ENCODE measurements around the gene PIM2.

Gene PIM2

DNA sequence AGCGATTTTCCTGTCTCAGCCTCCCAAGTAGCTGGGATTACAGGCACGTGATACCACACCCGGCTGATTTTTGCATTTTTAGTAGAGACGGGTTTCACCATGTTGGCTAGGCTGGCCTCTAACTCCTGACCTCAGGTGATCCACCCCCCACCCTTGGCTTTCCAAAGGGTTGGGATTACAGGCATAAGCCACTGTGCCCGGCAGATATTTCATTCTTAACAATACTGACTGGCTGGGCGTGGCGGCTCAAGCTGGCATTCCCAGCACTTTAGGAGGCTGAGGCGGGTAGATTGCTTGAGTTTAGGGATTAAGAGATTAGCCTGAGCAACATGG is 19.8 kb downstream of the PIM2 start:
- Histone ChIP-seq H4K20me1 (peaks cover 25% of the 10 kb centered on the region), H3K9me3 (peaks cover 11% of the 10 kb centered on the region; the same call in 1 of the 2 replicates), H3K4me3 (peak overlapping the region; percentile 76; the same call in 1 of the 2 replicates), H3K4me1 (peaks cover 22% of the 10 kb centered on the region), H3K27ac (no peak overlapping the region; the same call in 1 of the 2 replicates), H3K9ac (no peak overlapping the region; the same call in 1 of the 2 replicates), H3K36me3 (peaks cover 41% of the 10 kb centered on the region), H3K27me3 (peaks cover 22% of the 10 kb centered on the region), H3K4me2 (peak overlapping the region; percentile 74)
- TF ChIP-seq Cebpa-rat (IDR thresholded peaks at IDR 0.05): no peak

DNA sequence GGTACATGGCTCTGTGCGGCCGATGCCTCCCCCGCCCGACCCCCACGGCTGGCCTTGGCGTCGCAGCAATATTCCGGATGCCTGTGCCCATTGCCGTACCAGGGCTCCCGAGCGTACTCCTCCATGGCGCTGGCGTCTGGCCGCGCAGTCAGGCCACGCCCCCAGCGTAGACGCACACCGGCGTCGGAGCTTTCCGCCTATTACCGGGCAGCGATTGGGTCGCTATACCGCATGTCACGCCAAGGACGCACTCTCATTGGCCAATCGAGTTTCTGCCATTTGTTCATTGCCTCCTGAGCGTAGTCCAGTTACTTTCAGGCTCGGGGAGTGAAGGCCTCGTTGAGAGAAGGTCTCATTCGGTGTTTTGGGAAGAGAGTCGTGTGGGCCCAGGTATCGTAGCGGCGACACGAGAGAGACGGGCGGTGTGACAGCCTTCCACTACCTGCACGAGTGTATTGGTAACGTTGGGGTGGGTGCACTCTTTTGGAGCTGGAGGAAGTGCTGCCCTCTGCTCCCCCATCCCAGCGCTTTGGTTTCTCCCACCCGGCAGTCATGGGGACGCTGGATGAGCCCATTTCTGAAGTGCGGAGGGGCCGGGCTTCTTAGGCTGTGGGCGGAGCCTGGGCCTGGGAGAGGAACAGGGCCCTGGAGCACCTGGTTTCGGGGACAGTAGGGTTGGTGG is 21.1 kb downstream of the PIM2 start, which contains the start of the genes PQBP1 and TIMM17B:
Gene PQBP1, plus strand, starts transcription at position 306 of the 682 bp plus-strand sequence. CDS start 580 bp downstream, outside the sequence.
Gene TIMM17B, minus strand, starts transcription at position 144 of the 682 bp plus-strand sequence. Its CDS starts 19 bp downstream, at position 125.
- no peak for TF ChIP-seq Cebpa-rat (IDR thresholded peaks at IDR 0.05)
- H3K27ac ChIP-seq: peak within 1 kb of the TSS; percentile 89
- H3K4me1 ChIP-seq: peaks cover 22% of the 10 kb centered on the region
- peak within 1 kb of the TSS; percentile 76 for H3K4me3 ChIP-seq
- H3K9ac ChIP-seq: peak within 1 kb of the TSS; percentile 87
- peaks cover 47% of the 10 kb centered on the region for H3K36me3 ChIP-seq
- H3K4me2 ChIP-seq: peak within 1 kb of the TSS; percentile 74
- peaks cover 20% of the 10 kb centered on the region for H3K27me3 ChIP-seq
- peaks cover 33% of the 10 kb centered on the region for H4K20me1 ChIP-seq
- H3K9me3 ChIP-seq: peaks cover 11% of the 10 kb centered on the region; the same call in 1 of the 2 replicates

DNA sequence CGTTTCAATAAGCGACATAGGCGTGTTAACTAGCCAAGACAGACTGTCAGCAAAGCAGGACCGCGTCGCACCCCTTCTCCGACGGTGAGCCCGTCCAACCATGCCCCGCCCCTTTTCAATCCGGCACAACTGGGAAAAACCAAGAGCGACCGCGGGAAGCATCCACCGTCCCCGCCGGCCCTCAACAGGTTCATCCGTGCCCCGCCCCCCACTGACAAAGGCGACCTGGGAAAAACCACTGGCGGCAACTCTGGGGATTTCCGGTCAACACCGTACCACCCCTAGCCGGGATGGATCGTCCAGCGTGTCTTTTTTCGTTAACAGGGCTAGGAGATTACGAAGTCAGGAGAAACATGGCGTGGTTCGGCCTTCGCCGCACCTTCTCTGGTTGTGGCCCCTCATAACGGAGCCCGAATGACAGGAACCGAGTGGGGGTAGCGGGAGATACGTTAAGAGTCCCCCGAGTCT is 21.6 kb downstream of the PIM2 start:
- Histone ChIP-seq H3K9me3 (peaks cover 11% of the 10 kb centered on the region; the same call in 1 of the 2 replicates), H3K4me3 (peak overlapping the region; percentile 76), H3K27ac (peak overlapping the region; percentile 89), H3K27me3 (peaks cover 14% of the 10 kb centered on the region), H4K20me1 (peaks cover 36% of the 10 kb centered on the region), H3K9ac (peak overlapping the region; percentile 87), H3K4me1 (peaks cover 24% of the 10 kb centered on the region), H3K36me3 (peaks cover 41% of the 10 kb centered on the region), H3K4me2 (peak overlapping the region; percentile 64)
- TF ChIP-seq Cebpa-rat (IDR thresholded peaks at IDR 0.05): no peak

DNA sequence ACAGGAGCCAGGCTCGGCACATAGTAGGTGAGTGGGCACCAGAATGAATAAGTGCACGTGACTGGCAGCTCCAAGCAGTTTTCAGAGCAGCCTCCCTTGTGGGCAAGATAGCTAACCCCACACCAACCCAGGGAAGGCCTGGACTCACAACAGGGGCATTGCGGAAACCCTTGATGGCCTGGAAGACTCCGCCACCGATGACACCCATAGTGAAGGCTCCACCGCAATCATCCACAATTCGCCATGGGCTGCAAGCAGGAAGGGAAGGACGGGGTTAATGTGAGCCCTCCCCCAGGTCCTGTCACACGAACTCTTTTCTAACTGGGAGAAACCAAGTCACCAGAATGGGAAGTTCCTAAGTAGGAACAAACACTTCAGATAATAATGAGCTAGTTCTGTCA is 22.2 kb downstream of the PIM2 start:
- H3K4me1 ChIP-seq: peaks cover 27% of the 10 kb centered on the region
- H3K9ac ChIP-seq: peak overlapping the region; percentile 87
- H3K36me3 ChIP-seq: peaks cover 35% of the 10 kb centered on the region
- peak overlapping the region; percentile 76 for H3K4me3 ChIP-seq
- no peak for TF ChIP-seq Cebpa-rat (IDR thresholded peaks at IDR 0.05)
- H4K20me1 ChIP-seq: peaks cover 36% of the 10 kb centered on the region
- peak overlapping the region; percentile 89 for H3K27ac ChIP-seq
- peaks cover 13% of the 10 kb centered on the region; the same call in 1 of the 2 replicates for H3K9me3 ChIP-seq
- H3K27me3 ChIP-seq: peaks cover 9% of the 10 kb centered on the region
- peak overlapping the region; percentile 64 for H3K4me2 ChIP-seq

- no peak for TF ChIP-seq Cebpa-rat (IDR thresholded peaks at IDR 0.05)
These were observed 23.9 kb downstream of the PIM2 start for GRCh38 chrX:48894891-48895290.

DNA sequence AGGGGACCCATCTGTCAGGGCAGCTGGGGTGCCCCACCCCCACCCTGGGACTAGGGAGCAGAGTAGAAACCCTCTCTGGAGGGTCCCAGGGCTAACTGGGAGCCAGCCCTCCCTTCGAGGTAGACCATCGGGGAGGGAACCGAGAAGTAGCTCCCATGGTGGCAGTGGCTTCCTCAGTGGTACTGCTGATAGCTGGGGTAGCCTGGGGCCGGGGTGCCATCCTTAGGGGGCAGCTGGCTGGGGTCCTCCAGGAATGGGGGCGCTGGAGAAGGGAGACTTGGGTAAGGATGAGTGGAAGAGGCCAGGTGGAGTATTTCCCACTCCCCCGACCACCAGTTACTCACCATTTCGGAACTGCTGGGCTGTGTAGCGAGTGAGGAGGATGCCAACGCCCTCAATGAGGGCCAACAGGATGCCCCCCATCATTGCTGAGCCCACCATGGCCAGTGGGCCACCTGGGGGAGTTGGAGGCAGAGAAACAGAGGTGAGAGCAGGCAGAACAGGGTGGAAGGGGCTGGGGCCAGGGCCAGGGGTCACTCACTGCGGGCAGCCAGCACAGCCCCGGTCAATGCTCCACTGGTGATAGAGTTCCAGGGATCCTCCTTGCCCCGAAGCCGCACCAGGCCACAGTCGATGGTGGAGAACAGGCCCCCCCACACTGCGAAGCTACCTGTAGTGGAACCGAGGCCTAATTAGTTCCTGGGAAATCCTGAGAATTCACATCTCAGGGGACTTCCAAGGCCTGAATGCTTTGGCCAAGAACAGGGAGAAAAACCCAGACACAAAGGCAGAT is 25.1 kb downstream of the PIM2 start:
- Histone ChIP-seq H3K4me3 (no peak overlapping the region), H3K9me3 (peaks cover 17% of the 10 kb centered on the region; the same call in 1 of the 2 replicates), H3K36me3 (peaks cover 22% of the 10 kb centered on the region), H3K4me2 (no peak overlapping the region), H3K4me1 (peaks cover 23% of the 10 kb centered on the region), H3K27me3 (peaks cover 11% of the 10 kb centered on the region), H4K20me1 (peaks cover 36% of the 10 kb centered on the region), H3K9ac (no peak overlapping the region), H3K27ac (no peak overlapping the region)
- TF ChIP-seq Cebpa-rat (IDR thresholded peaks at IDR 0.05): no peak

More at GRCh38 chrX:48894891-48895290, 23.9 kb downstream of the PIM2 start:
- Histone ChIP-seq H3K4me1 (peaks cover 33% of the 10 kb centered on the region), H3K36me3 (peaks cover 22% of the 10 kb centered on the region), H3K4me2 (no peak overlapping the region), H3K9ac (no peak overlapping the region), H3K9me3 (peaks cover 17% of the 10 kb centered on the region; the same call in 1 of the 2 replicates), H3K27me3 (peaks cover 9% of the 10 kb centered on the region), H4K20me1 (peaks cover 36% of the 10 kb centered on the region), H3K27ac (no peak overlapping the region), H3K4me3 (no peak overlapping the region)

DNA sequence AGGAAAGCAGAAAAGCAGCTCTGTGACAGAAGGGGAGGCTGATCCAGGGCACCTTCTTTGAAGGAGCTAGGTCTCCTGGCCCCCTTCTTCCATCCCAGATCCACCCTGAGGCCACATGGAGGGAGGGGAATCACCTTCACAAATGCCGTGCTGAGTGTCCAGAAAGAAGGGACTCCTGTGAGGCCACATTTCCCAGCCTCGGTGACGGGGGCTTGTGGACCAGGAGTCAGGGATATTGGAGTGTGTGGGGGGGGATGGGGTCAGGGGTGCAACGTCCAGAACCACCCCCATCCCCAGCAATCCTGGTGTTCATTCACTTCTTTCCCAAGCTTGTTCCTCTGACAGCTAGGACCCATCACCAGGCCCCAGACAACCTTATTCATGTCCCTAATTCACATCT is 25.9 kb downstream of the PIM2 start:
- Histone ChIP-seq H3K9me3 (peaks cover 15% of the 10 kb centered on the region; the same call in 1 of the 2 replicates), H3K4me3 (no peak overlapping the region), H3K9ac (no peak overlapping the region), H4K20me1 (peaks cover 36% of the 10 kb centered on the region), H3K4me1 (peaks cover 20% of the 10 kb centered on the region), H3K27ac (no peak overlapping the region), H3K4me2 (no peak overlapping the region), H3K36me3 (peaks cover 22% of the 10 kb centered on the region), H3K27me3 (peaks cover 11% of the 10 kb centered on the region)
- no peak for TF ChIP-seq Cebpa-rat (IDR thresholded peaks at IDR 0.05)

DNA sequence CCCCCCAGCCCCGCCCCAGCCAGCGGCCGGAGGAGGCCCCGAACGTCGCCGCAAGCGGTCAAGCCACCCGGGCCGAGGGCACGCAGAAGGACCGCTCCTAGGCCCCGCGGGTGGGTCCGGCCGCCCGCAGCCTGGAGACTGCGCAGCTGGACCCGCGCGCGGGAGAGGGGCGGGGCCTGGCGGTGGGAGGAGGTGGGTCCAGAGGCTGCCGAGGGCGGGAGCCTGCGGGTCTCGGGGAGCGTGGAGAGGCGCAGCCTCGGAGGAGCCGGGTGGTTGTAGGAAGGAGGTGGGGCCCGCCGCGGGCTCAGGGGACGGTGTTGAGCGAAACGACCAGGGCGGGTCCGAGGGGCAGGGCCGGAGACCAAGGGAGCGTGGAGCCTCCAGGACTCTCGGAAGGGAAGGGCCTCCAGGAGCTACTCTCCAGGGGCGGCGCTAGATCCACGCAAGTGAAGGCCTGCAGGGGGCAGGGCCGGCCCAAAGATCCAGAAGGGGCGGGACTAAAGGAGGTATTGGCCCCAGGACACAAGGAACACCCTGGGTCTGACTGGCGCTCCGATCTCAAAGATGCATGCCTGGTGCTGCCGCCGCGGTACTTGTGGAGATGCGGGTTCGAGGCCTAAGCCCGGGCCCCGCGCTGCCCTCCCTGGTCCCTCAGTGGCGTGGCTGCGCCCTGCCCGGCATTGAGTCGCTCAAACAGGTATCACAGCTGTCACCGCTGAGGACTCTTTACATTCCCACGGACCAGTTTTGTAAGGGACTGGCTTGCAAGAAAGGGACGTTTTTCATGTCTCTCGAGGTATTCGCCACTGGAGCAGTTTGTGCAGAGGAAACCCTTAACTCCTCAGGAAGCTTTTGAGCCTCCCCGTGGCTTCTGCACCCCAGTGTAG is 27.2 kb downstream of the PIM2 start:
- Histone ChIP-seq H4K20me1 (peaks cover 31% of the 10 kb centered on the region), H3K4me3 (peak overlapping the region; percentile 69), H3K9ac (peak overlapping the region; percentile 64), H3K9me3 (0 out of 2 replicates have a peak, but pooled peaks cover 6% of the 10 kb centered on the region), H3K4me2 (peak overlapping the region; percentile 71), H3K27ac (no peak overlapping the region), H3K27me3 (peaks cover 11% of the 10 kb centered on the region), H3K4me1 (peaks cover 18% of the 10 kb centered on the region), H3K36me3 (peaks cover 22% of the 10 kb centered on the region)
- no peak for TF ChIP-seq Cebpa-rat (IDR thresholded peaks at IDR 0.05)

GRCh38 chrX:48890934-48891401 is 27.9 kb downstream of the PIM2 start:
- peak overlapping the region; percentile 64 for H3K9ac ChIP-seq
- H3K36me3 ChIP-seq: peaks cover 22% of the 10 kb centered on the region
- peak overlapping the region; percentile 69 for H3K4me3 ChIP-seq
- H3K4me2 ChIP-seq: peak overlapping the region; percentile 71
- H3K27me3 ChIP-seq: peaks cover 11% of the 10 kb centered on the region
- peaks cover 12% of the 10 kb centered on the region; the same call in 1 of the 2 replicates for H3K4me1 ChIP-seq
- TF ChIP-seq Cebpa-rat (IDR thresholded peaks at IDR 0.05): no peak
- H3K9me3 ChIP-seq: 0 out of 2 replicates have a peak, but pooled peaks cover 6% of the 10 kb centered on the region
- no peak overlapping the region for H3K27ac ChIP-seq
- H4K20me1 ChIP-seq: peaks cover 25% of the 10 kb centered on the region

Measured in BLaER1 (cell line).